ENCODE measurements around the gene TIMMDC1. TPM values are rescaled to one million over a fixed set of nuclear protein-coding genes. Genes with fewer than 3 reads are reported as not detected.
"Not testable (repeated sequence)": the region's sequence is repeated elsewhere in the genome, so short reads cannot be mapped to it uniquely, and the experiment has no call there.

The TIMMDC1 gene
- total and polyA plus RNA-seq, 2 of the 13 experiments (the other 11 are each of a cell fraction or from before 2014, with no cell fraction given) = 50.0 to 77.8 TPM

- POLR2A ChIA-PET = no interaction called here
- no peak overlapping the region for H3K4me3 ChIP-seq (replicated peaks in 1 of 3; ENCODE audit: insufficient read depth in 1 of 3, low read depth in 2 of 3, low read length in 3 of 3)
- CTCF ChIA-PET (ENCODE audit: low intra/inter-chr PET ratio, low total read pairs) = no interaction called here
- H3K27me3 ChIP-seq (ENCODE audit: control insufficient read depth in 1 of 2, insufficient read depth in 2 of 2, low read length in 2 of 2) = peaks cover 0 to 2% of the 10 kb centered on the region in 2 experiments; a peak in 1 of 5 replicates
- no peaks in the 10 kb centered on the region for H3K36me3 ChIP-seq (replicated peaks in 1 of 2; ENCODE audit: control insufficient read depth in 1 of 2, insufficient read depth in 2 of 2, low read length in 2 of 2)
- no peak overlapping the region for H3K9ac ChIP-seq (ENCODE audit: insufficient read depth, low read depth, low read length)
- H3K79me2 ChIP-seq (ENCODE audit: insufficient read depth, low read length) = no peaks in the 10 kb centered on the region
- H2AFZ ChIP-seq (ENCODE audit: low read length) = no peak overlapping the region
- no peak overlapping the region for H3K4me2 ChIP-seq (ENCODE audit: low read depth, low read length)
- no peak for DNase-seq (ENCODE audit: low spot score)
- H3K27ac ChIP-seq (ENCODE audit: extremely low read length, insufficient read depth, low read length) = no peak overlapping the region
- intact Hi-C loops (cut with micrococcal nuclease; ENCODE audit: unreplicated experiment) (no loop called here), in situ Hi-C loops (cut with HindIII; ENCODE audit: extremely low pct_ligation_motif_present, low pct_unique_long_range_greater_than_20kb) (no loop called here)
- ATAC-seq = peak; percentile 38; the same call in 1 of the 3 replicates
- no peaks in the 10 kb centered on the region for H3K4me1 ChIP-seq (ENCODE audit: insufficient read depth, low read length)
- BruUV-seq (replicated peaks) = no TSS peak
- H3K9me3 ChIP-seq (ENCODE audit: low read length) = no peaks in the 10 kb centered on the region
- FAIRE-seq = no peak
- WGBS (ENCODE audit: low lambda C conversion rate) = 3% methylated on average over 4 of the region's 6 CpGs
- no peaks in the 10 kb centered on the region for H4K20me1 ChIP-seq (ENCODE audit: insufficient read depth, low read length)
- TF ChIP-seq CEBPB (IDR thresholded peaks at IDR 0.05; ENCODE audit: borderline replicate concordance, low read depth, low read length) (peak; percentile 76; the same call in 1 of the 2 replicates), ESRRA (CRISPR knock-in tag; IDR thresholded peaks at IDR 0.05; ENCODE audit: low read depth) (no peak)
Measured at GRCh38 chr3:119562307-119562961, 64.1 kb downstream of the TIMMDC1 start.

- ATAC-seq; H3K79me2 ChIP-seq (ENCODE audit: insufficient read depth, low read length); BruUV-seq (replicated peaks); FAIRE-seq; H3K9ac ChIP-seq (ENCODE audit: insufficient read depth, low read depth, low read length); H4K20me1 ChIP-seq (ENCODE audit: insufficient read depth, low read length); H3K27me3 ChIP-seq (ENCODE audit: control insufficient read depth in 1 of 2, insufficient read depth in 2 of 2, low read length in 2 of 2); H3K4me3 ChIP-seq (replicated peaks in 1 of 3; ENCODE audit: insufficient read depth in 1 of 3, low read depth in 2 of 3, low read length in 3 of 3); H2AFZ ChIP-seq (ENCODE audit: low read length); H3K4me1 ChIP-seq (ENCODE audit: insufficient read depth, low read length); H3K36me3 ChIP-seq (replicated peaks in 1 of 2; ENCODE audit: control insufficient read depth in 1 of 2, insufficient read depth in 2 of 2, low read length in 2 of 2); CTCF ChIA-PET (ENCODE audit: low intra/inter-chr PET ratio, low total read pairs); H3K9me3 ChIP-seq (ENCODE audit: low read length); H3K27ac ChIP-seq (ENCODE audit: extremely low read length, insufficient read depth, low read length); H3K4me2 ChIP-seq (ENCODE audit: low read depth, low read length); intact Hi-C loops (cut with micrococcal nuclease; ENCODE audit: unreplicated experiment); DNase-seq (ENCODE audit: low spot score); POLR2A ChIA-PET; in situ Hi-C loops (cut with HindIII; ENCODE audit: extremely low pct_ligation_motif_present, low pct_unique_long_range_greater_than_20kb): not testable (repeated sequence)
- 42% methylated on average over 2 of the region's 2 CpGs for WGBS (ENCODE audit: low lambda C conversion rate)
Measured at GRCh38 chr3:119563334-119563733, 65.0 kb downstream of the TIMMDC1 start.

All from HepG2 (cell line).